Kidney epithelial cell (primary cell): ENCODE measurements around the gene C6orf47. TPM values are rescaled to one million over a fixed set of nuclear protein-coding genes. Genes with fewer than 3 reads are reported as not detected.

Source experiments
- DNase-seq: peaks from one replicate; pipeline ENCODE4 v3.0.0-alpha.2; 2010; ENCODE audit warnings: low read depth
- H3K27me3 ChIP-seq: 2 replicates; pipeline ENCODE4 v1.6.0; 2011; ENCODE audit warnings: low read length; ENCODE audit not compliant: control insufficient read depth, insufficient read depth
- H3K36me3 ChIP-seq: 2 replicates; pipeline ENCODE4 v1.5.1; 2011; ENCODE audit warnings: low read length; ENCODE audit not compliant: control insufficient read depth, insufficient read depth
- H3K4me3 ChIP-seq: 2 replicates; pipeline ENCODE4 v1.5.1; 2011; ENCODE audit warnings: low read depth, mild to moderate bottlenecking, control low read depth, low read length
- CTCF ChIP-seq: IDR thresholded peaks from 2 replicates; pipeline ENCODE4 v1.5.1; 2011; ENCODE audit warnings: mild to moderate bottlenecking, moderate library complexity, low read length, control low read depth, inconsistent platforms; ENCODE audit not compliant: insufficient read depth, poor library complexity, severe bottlenecking
- total RNA-seq: library from RNA; depleted of rRNA; stranded (reverse); fragments of >200 nt; gene quantifications from 2 replicates; pipeline ENCODE4 v1.2.3, GENCODE V29; 2015

C6orf47 gene
- total RNA-seq, 1 donor from 2014 or later = 24.9 TPM

- H3K4me3 ChIP-seq = no peak overlapping the region
- no peaks in the 10 kb centered on the region for H3K36me3 ChIP-seq
- no peak for DNase-seq
- TF ChIP-seq CTCF = no peak
- H3K27me3 ChIP-seq = no peaks in the 10 kb centered on the region
These were observed 33.0 kb upstream of the C6orf47 start for GRCh38 chr6:31693535-31693934.

- H3K36me3 ChIP-seq = no peaks in the 10 kb centered on the region
- no peaks in the 10 kb centered on the region for H3K27me3 ChIP-seq
- no peak overlapping the region for H3K4me3 ChIP-seq
- no peak for TF ChIP-seq CTCF
- DNase-seq = no peak
These were observed 32.3 kb upstream of the C6orf47 start for GRCh38 chr6:31692886-31693285.

- no peak for DNase-seq
- Histone ChIP-seq H3K27me3 (no peaks in the 10 kb centered on the region), H3K36me3 (no peaks in the 10 kb centered on the region), H3K4me3 (no peak overlapping the region)
- no peak for TF ChIP-seq CTCF
These were observed 31.8 kb upstream of the C6orf47 start for GRCh38 chr6:31692353-31692752.

GRCh38 chr6:31691564-31692108 lies 31.1 kb upstream of the C6orf47 start:
- no peaks in the 10 kb centered on the region for H3K27me3 ChIP-seq
- no peaks in the 10 kb centered on the region for H3K36me3 ChIP-seq
- H3K4me3 ChIP-seq = no peak overlapping the region
- no peak for DNase-seq
- no peak for TF ChIP-seq CTCF

GRCh38 chr6:31691078-31691463 lies 30.5 kb upstream of the C6orf47 start:
- TF ChIP-seq CTCF = no peak
- Histone ChIP-seq H3K27me3 (no peaks in the 10 kb centered on the region), H3K36me3 (no peaks in the 10 kb centered on the region), H3K4me3 (no peak overlapping the region)
- no peak for DNase-seq
